HepG2 (cell line): Measurements from ENCODE around the gene TMEM74B. TPM values are rescaled to one million over a fixed set of nuclear protein-coding genes. Genes with fewer than 3 reads are reported as not detected.

ENCODE experiments used
- CCDC6 ChIP-seq: sonication (generic); formaldehyde crosslinking; IDR thresholded peaks from 2 replicates; pipeline ENCODE4 v1.8.1; 2022; ENCODE audit warnings: mild to moderate bottlenecking, missing genetic modification reagents, moderate library complexity
- GTF3A ChIP-seq: sonication (generic); formaldehyde crosslinking; conservative IDR thresholded peaks from 2 replicates; pipeline ENCODE4 v1.4.0; 2020; ENCODE audit warnings: mild to moderate bottlenecking, missing genetic modification reagents
- HES4 ChIP-seq: sonication (generic); formaldehyde crosslinking; IDR thresholded peaks from 2 replicates; pipeline ENCODE4 v1.9.0; 2021; ENCODE audit warnings: mild to moderate bottlenecking, missing genetic modification reagents, borderline replicate concordance
- HNRNPK ChIP-seq: fragments of 200-400 bp; formaldehyde crosslinking; IDR thresholded peaks from 2 replicates; pipeline ENCODE4 v1.6.1; 2018; ENCODE audit warnings: low read length, low read depth, moderate library complexity, mild to moderate bottlenecking; ENCODE audit not compliant: poor library complexity, severe bottlenecking
- KDM3A ChIP-seq: IDR thresholded peaks from 2 replicates; pipeline ENCODE4 v1.6.1; 2018; ENCODE audit warnings: low read depth, missing compliant biosample characterization
- MIER2 ChIP-seq: IDR thresholded peaks from 2 replicates; pipeline ENCODE4 v1.6.1; 2016; ENCODE audit warnings: missing biosample characterization, missing genetic modification reagents
- MZF1 ChIP-seq: sonication (generic); formaldehyde crosslinking; IDR thresholded peaks from 2 replicates; pipeline ENCODE4 v1.8.1; 2023; ENCODE audit warnings: mild to moderate bottlenecking, missing genetic modification reagents, borderline replicate concordance
- PHF8 ChIP-seq: sonication (generic); formaldehyde crosslinking; IDR thresholded peaks from 2 replicates; pipeline ENCODE4 v1.5.0; 2020; ENCODE audit warnings: missing genetic modification reagents
- YEATS4 ChIP-seq: sonication (generic); formaldehyde crosslinking; IDR thresholded peaks from 2 replicates; pipeline ENCODE4 v1.4.0; 2020; ENCODE audit warnings: missing genetic modification reagents, borderline replicate concordance
- ZBTB7A ChIP-seq: sonication (generic); formaldehyde crosslinking; IDR thresholded peaks from 2 replicates; pipeline ENCODE4 v1.8.0; 2022; ENCODE audit warnings: mild to moderate bottlenecking, missing genetic modification reagents
- ZFX ChIP-seq: sonication (generic); formaldehyde crosslinking; IDR thresholded peaks from 2 replicates; pipeline ENCODE4 v1.4.0; 2020; ENCODE audit warnings: mild to moderate bottlenecking, low read depth, missing genetic modification reagents, moderate library complexity
- ZNF235 ChIP-seq: sonication (generic); formaldehyde crosslinking; IDR thresholded peaks from 2 replicates; pipeline ENCODE4 v1.8.1; 2023; ENCODE audit warnings: mild to moderate bottlenecking, missing genetic modification reagents, borderline replicate concordance
- ZNF263 ChIP-seq: sonication (generic); formaldehyde crosslinking; IDR thresholded peaks from 2 replicates; pipeline ENCODE4 v1.4.0; 2020; ENCODE audit warnings: missing genetic modification reagents
- ZNF343 ChIP-seq: sonication (generic); formaldehyde crosslinking; IDR thresholded peaks from 2 replicates; pipeline ENCODE4 v1.4.0; 2020; ENCODE audit warnings: mild to moderate bottlenecking, missing genetic modification reagents
- ZNF564 ChIP-seq: sonication (generic); formaldehyde crosslinking; IDR thresholded peaks from 2 replicates; pipeline ENCODE4 v1.8.1; 2023; ENCODE audit warnings: mild to moderate bottlenecking, missing genetic modification reagents
- ZNF629 ChIP-seq: sonication (generic); formaldehyde crosslinking; conservative IDR thresholded peaks from 2 replicates; pipeline ENCODE4 v1.5.0; 2020; ENCODE audit warnings: missing genetic modification reagents
- ZNF777 ChIP-seq: sonication (generic); formaldehyde crosslinking; IDR thresholded peaks from 2 replicates; pipeline ENCODE4 v1.4.0; 2020; ENCODE audit warnings: missing genetic modification reagents
- polyA plus RNA-seq, 8 experiments: library from polyadenylated mRNA; depleted of rRNA in 3 of 8; stranded (reverse) in 7 of 8; unstranded in 1 of 8; fragments of >200 nt; fragmentation: Illumina TruSeq in 4 of 8; extraction: Trizol in 4 of 8; gene quantifications; 2 replicates each; pipeline versions ENCODE4 v1.2.1 to v1.2.3, GENCODE V29; 2011 to 2016; ENCODE audit warnings: low read depth in 4 of 8, missing spikeins in 1 of 8, mixed read lengths in 1 of 8; ENCODE audit not compliant: insufficient read depth in 1 of 8
- total RNA-seq, 5 experiments: library from RNA; depleted of rRNA; stranded (reverse); fragments of >200 nt; fragmentation: Illumina TruSeq; extraction: Trizol; gene quantifications; 2 replicates each; pipeline ENCODE4 v1.2.3, GENCODE V29; 2016; ENCODE audit warnings: low read depth in 1 of 5
- TF ChIP-seq, protein P1 (sequence below): sonication (generic); formaldehyde crosslinking; IDR thresholded peaks from 2 replicates; pipeline ENCODE4 v1.9.0; 2021; ENCODE audit warnings: missing genetic modification reagents, mild to moderate bottlenecking, borderline replicate concordance
- TF ChIP-seq, protein P2 (sequence below), 2 experiments: sonication (generic) in 1 of 2; formaldehyde crosslinking in 1 of 2; IDR thresholded peaks; 2 replicates each; pipeline versions ENCODE4 v1.4.0 to v1.6.1; 2018 to 2020; ENCODE audit warnings: missing genetic modification reagents in 2 of 2, borderline replicate concordance in 1 of 2, low read depth in 1 of 2, mild to moderate bottlenecking in 1 of 2, missing biosample characterization in 1 of 2
- TF ChIP-seq, protein P3 (sequence below): sonication (generic); formaldehyde crosslinking; IDR thresholded peaks from 2 replicates; pipeline ENCODE4 v1.8.1; 2023; ENCODE audit warnings: missing genetic modification reagents, mild to moderate bottlenecking, borderline replicate concordance
- TF ChIP-seq, protein P4 (sequence below): sonication (generic); formaldehyde crosslinking; IDR thresholded peaks from 2 replicates; pipeline ENCODE4 v1.4.0; 2020; ENCODE audit warnings: missing genetic modification reagents, mild to moderate bottlenecking, borderline replicate concordance
- TF ChIP-seq, protein P5 (sequence below): sonication (generic); formaldehyde crosslinking; IDR thresholded peaks from 2 replicates; pipeline ENCODE4 v1.8.1; 2023; ENCODE audit warnings: mild to moderate bottlenecking, missing genetic modification reagents

Gene TMEM74B
- total and polyA plus RNA-seq, 2 of the 13 experiments (the other 11 are each of a cell fraction or from before 2014, with no cell fraction given): 4.7 to 18.4 TPM

DNA sequence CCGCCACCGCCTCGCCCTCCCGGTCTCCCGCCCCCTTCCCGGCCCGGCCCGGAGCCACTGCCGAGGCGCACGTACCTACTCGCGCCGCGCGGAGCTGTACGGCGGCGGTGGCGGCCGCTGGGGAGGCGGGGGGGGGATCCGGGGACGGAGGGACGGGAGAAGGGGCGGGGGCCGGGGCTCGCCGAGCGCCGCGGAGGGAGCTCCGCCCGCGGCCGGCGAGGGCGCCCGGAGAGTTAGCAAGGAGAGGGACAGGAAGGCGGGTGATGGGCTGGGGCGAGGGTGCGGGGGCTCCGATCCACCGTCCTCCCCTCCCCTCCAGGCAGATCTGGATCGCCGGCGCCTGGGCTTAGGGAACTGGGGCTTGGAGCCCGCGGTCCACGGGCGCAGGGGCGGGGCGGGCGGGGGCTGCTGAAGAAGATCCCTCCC is 548 bp upstream of the TMEM74B start (continued):
- TF ChIP-seq, protein P1, sequence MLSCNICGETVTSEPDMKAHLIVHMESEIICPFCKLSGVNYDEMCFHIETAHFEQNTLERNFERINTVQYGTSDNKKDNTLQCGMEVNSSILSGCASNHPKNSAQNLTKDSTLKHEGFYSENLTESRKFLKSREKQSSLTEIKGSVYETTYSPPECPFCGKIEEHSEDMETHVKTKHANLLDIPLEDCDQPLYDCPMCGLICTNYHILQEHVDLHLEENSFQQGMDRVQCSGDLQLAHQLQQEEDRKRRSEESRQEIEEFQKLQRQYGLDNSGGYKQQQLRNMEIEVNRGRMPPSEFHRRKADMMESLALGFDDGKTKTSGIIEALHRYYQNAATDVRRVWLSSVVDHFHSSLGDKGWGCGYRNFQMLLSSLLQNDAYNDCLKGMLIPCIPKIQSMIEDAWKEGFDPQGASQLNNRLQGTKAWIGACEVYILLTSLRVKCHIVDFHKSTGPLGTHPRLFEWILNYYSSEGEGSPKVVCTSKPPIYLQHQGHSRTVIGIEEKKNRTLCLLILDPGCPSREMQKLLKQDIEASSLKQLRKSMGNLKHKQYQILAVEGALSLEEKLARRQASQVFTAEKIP (CRISPR knock-in tag): no peak
- TF ChIP-seq, protein P2, sequence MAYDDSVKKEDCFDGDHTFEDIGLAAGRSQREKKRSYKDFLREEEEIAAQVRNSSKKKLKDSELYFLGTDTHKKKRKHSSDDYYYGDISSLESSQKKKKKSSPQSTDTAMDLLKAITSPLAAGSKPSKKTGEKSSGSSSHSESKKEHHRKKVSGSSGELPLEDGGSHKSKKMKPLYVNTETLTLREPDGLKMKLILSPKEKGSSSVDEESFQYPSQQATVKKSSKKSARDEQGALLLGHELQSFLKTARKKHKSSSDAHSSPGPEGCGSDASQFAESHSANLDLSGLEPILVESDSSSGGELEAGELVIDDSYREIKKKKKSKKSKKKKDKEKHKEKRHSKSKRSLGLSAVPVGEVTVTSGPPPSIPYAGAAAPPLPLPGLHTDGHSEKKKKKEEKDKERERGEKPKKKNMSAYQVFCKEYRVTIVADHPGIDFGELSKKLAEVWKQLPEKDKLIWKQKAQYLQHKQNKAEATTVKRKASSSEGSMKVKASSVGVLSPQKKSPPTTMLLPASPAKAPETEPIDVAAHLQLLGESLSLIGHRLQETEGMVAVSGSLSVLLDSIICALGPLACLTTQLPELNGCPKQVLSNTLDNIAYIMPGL (CRISPR knock-in tag; IDR thresholded peaks at IDR 0.05; ENCODE audit: borderline replicate concordance in 1 of 2, low read depth in 1 of 2): peak in 1 of 2 experiments; percentile 42; a peak in 3 of 4 replicates
- TF ChIP-seq ZNF777 (CRISPR knock-in tag) (peak; percentile 7), PHF8 (0 out of 2 replicates have a peak, but pooled peaks have one; percentile 11), GTF3A (CRISPR knock-in tag) (no peak), MIER2 (no peak), MZF1 (no peak), ZNF564 (CRISPR knock-in tag) (peak; percentile 49; the same call in 1 of the 2 replicates), ZNF629 (CRISPR knock-in tag) (no peak), ZNF235 (CRISPR knock-in tag) (no peak), YEATS4 (CRISPR knock-in tag) (peak; percentile 24; the same call in 1 of the 2 replicates), ZNF263 (CRISPR knock-in tag) (peak; percentile 29; the same call in 1 of the 2 replicates), ZBTB7A (CRISPR knock-in tag) (peak; percentile 2; the same call in 1 of the 2 replicates), CCDC6 (CRISPR knock-in tag) (peak; percentile 32; the same call in 1 of the 2 replicates), HES4 (CRISPR knock-in tag) (0 out of 2 replicates have a peak, but pooled peaks have one; percentile 16), ZNF343 (CRISPR knock-in tag) (no peak), ZFX (CRISPR knock-in tag) (0 out of 2 replicates have a peak, but pooled peaks have one; percentile 32), KDM3A (CRISPR knock-in tag) (0 out of 2 replicates have a peak, but pooled peaks have one; percentile 6), HNRNPK (peak; percentile 93)
- TF ChIP-seq, protein P3, sequence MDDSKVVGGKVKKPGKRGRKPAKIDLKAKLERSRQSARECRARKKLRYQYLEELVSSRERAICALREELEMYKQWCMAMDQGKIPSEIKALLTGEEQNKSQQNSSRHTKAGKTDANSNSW: no peak
- TF ChIP-seq, protein P4, sequence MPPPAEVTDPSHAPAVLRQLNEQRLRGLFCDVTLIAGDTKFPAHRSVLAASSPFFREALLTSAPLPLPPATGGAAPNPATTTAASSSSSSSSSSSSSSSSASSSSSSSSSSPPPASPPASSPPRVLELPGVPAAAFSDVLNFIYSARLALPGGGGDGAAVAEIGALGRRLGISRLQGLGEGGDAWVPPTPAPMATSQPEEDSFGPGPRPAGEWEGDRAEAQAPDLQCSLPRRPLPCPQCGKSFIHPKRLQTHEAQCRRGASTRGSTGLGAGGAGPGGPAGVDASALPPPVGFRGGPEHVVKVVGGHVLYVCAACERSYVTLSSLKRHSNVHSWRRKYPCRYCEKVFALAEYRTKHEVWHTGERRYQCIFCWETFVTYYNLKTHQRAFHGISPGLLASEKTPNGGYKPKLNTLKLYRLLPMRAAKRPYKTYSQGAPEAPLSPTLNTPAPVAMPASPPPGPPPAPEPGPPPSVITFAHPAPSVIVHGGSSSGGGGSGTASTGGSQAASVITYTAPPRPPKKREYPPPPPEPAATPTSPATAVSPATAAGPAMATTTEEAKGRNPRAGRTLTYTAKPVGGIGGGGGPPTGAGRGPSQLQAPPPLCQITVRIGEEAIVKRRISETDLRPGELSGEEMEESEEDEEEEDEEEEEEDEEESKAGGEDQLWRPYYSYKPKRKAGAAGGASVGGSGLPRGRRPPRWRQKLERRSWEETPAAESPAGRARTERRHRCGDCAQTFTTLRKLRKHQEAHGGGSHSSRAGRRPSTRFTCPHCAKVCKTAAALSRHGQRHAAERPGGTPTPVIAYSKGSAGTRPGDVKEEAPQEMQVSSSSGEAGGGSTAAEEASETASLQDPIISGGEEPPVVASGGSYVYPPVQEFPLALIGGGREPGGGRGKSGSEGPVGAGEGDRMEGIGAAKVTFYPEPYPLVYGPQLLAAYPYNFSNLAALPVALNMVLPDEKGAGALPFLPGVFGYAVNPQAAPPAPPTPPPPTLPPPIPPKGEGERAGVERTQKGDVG: no peak
- TF ChIP-seq, protein P5, sequence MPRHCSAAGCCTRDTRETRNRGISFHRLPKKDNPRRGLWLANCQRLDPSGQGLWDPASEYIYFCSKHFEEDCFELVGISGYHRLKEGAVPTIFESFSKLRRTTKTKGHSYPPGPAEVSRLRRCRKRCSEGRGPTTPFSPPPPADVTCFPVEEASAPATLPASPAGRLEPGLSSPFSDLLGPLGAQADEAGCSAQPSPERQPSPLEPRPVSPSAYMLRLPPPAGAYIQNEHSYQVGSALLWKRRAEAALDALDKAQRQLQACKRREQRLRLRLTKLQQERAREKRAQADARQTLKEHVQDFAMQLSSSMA (CRISPR knock-in tag): 0 out of 2 replicates have a peak, but pooled peaks have one; percentile 61
